Measurements from ENCODE around the gene WDR3.

Gene WDR3

GRCh38 chr1:117892512-117892911 lies 37.0 kb upstream of the WDR3 start:
- TF ChIP-seq, protein P1, sequence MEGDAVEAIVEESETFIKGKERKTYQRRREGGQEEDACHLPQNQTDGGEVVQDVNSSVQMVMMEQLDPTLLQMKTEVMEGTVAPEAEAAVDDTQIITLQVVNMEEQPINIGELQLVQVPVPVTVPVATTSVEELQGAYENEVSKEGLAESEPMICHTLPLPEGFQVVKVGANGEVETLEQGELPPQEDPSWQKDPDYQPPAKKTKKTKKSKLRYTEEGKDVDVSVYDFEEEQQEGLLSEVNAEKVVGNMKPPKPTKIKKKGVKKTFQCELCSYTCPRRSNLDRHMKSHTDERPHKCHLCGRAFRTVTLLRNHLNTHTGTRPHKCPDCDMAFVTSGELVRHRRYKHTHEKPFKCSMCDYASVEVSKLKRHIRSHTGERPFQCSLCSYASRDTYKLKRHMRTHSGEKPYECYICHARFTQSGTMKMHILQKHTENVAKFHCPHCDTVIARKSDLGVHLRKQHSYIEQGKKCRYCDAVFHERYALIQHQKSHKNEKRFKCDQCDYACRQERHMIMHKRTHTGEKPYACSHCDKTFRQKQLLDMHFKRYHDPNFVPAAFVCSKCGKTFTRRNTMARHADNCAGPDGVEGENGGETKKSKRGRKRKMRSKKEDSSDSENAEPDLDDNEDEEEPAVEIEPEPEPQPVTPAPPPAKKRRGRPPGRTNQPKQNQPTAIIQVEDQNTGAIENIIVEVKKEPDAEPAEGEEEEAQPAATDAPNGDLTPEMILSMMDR (conservative IDR thresholded peaks at IDR 0.05; ENCODE audit: low read depth, low read length): no peak
- Histone ChIP-seq H2AFZ (ENCODE audit: low read depth) (no peak overlapping the region), H3K4me3 (IDR thresholded peaks at IDR 0.05; ENCODE audit: insufficient read depth, low read depth, low read length) (no peak overlapping the region), H3K79me2 (ENCODE audit: insufficient read depth, low read depth) (no peaks in the 10 kb centered on the region), H4K20me1 (ENCODE audit: insufficient read depth) (no peaks in the 10 kb centered on the region), H3K9ac (no peak overlapping the region), H3K36me3 (ENCODE audit: insufficient read depth) (no peaks in the 10 kb centered on the region), H3K4me2 (no peak overlapping the region), H3K4me1 (ENCODE audit: low read depth, poor library complexity, severe bottlenecking) (peaks cover 6% of the 10 kb centered on the region), H3K27ac (no peak overlapping the region), H3K27me3 (ENCODE audit: insufficient read depth, low read depth) (no peaks in the 10 kb centered on the region)

DNA sequence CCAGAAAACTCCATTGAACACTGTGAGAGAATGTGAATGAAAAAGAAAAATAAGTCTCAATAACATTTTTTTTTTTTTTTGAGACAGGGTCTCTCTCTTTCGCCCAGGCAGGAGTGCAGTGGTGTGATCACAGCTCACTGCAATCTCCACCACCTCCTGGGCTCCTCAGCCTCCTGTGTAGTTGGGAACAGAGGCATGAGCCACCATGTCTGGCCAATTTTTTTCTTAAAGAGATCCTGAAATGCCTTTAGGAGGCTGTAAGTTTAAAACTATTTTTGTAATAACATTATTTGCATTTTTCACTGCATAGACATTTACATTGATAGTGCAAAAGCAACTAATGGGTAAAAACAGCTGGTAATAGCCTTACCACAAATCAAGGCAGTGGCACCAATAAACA lies 35.5 kb upstream of the WDR3 start:
- Histone ChIP-seq H3K27ac (no peak overlapping the region), H2AFZ (ENCODE audit: low read depth) (no peak overlapping the region), H3K36me3 (ENCODE audit: insufficient read depth) (no peaks in the 10 kb centered on the region), H3K27me3 (ENCODE audit: insufficient read depth, low read depth) (no peaks in the 10 kb centered on the region), H4K20me1 (ENCODE audit: insufficient read depth) (no peaks in the 10 kb centered on the region), H3K4me3 (IDR thresholded peaks at IDR 0.05; ENCODE audit: insufficient read depth, low read depth, low read length) (no peak overlapping the region), H3K4me1 (ENCODE audit: low read depth, poor library complexity, severe bottlenecking) (peaks cover 6% of the 10 kb centered on the region), H3K4me2 (no peak overlapping the region), H3K79me2 (ENCODE audit: insufficient read depth, low read depth) (no peaks in the 10 kb centered on the region), H3K9ac (no peak overlapping the region)
- TF ChIP-seq, protein P1 (conservative IDR thresholded peaks at IDR 0.05; ENCODE audit: low read depth, low read length): no peak

DNA sequence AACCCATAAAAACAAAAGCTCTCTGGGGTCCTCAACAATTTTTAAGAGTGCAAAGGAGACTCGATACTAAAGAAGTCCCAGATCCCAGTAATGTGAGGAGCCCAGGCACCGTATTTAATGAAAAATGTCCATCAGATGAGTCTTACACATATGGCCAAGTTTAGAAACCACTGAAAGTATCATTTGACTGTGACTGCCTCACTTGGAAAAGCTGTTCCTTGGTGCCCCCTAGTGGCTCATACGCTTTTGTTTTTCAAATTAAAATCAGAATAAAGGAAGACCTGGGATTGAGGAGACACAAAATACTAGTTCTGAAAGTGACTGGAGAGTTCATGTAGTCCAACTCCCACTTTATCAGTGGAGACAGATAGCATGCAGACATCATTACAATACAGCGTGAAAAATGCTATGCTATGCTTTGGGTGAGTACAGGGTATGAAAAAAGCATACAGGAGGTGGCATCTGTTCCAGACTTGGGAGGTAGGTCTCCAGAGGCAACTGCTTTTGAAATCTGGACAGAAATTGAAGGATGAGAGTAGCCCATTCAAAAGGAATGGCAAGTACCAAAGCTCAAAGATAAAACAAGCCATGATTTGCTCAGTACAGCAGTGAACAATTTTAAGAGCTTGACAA lies 33.9 kb upstream of the WDR3 start:
- Histone ChIP-seq H3K4me1 (ENCODE audit: low read depth, poor library complexity, severe bottlenecking) (peaks cover 6% of the 10 kb centered on the region), H3K4me3 (IDR thresholded peaks at IDR 0.05; ENCODE audit: insufficient read depth, low read depth, low read length) (no peak overlapping the region), H3K27ac (no peak overlapping the region), H3K27me3 (ENCODE audit: insufficient read depth, low read depth) (no peaks in the 10 kb centered on the region), H4K20me1 (ENCODE audit: insufficient read depth) (no peaks in the 10 kb centered on the region), H3K9ac (no peak overlapping the region), H3K79me2 (ENCODE audit: insufficient read depth, low read depth) (no peaks in the 10 kb centered on the region), H2AFZ (ENCODE audit: low read depth) (no peak overlapping the region), H3K36me3 (ENCODE audit: insufficient read depth) (no peaks in the 10 kb centered on the region), H3K4me2 (no peak overlapping the region)
- TF ChIP-seq, protein P1 (conservative IDR thresholded peaks at IDR 0.05; ENCODE audit: low read depth, low read length): peak; percentile 58

- Histone ChIP-seq H3K4me2 (no peak overlapping the region), H3K9ac (no peak overlapping the region), H3K36me3 (ENCODE audit: insufficient read depth) (no peaks in the 10 kb centered on the region), H2AFZ (ENCODE audit: low read depth) (no peak overlapping the region), H3K4me3 (IDR thresholded peaks at IDR 0.05; ENCODE audit: insufficient read depth, low read depth, low read length) (no peak overlapping the region), H4K20me1 (ENCODE audit: insufficient read depth) (no peaks in the 10 kb centered on the region), H3K4me1 (ENCODE audit: low read depth, poor library complexity, severe bottlenecking) (peaks cover 6% of the 10 kb centered on the region), H3K27ac (no peak overlapping the region), H3K79me2 (ENCODE audit: insufficient read depth, low read depth) (no peaks in the 10 kb centered on the region), H3K27me3 (ENCODE audit: insufficient read depth, low read depth) (no peaks in the 10 kb centered on the region)
- TF ChIP-seq, protein P1 (conservative IDR thresholded peaks at IDR 0.05; ENCODE audit: low read depth, low read length): no peak
Observed at GRCh38 chr1:117897551-117897950, 32.0 kb upstream of the WDR3 start.
